ENCODE results near the gene FARS2.

GRCh38 chr6:5246141-5247097 lies 14.9 kb upstream of the FARS2 start:
- no peak for TF ChIP-seq CTCF (IDR thresholded peaks at IDR 0.05)
- TF ChIP-seq POLR2A (IDR thresholded peaks at IDR 0.05), result no peak
